Measurements from ENCODE around the gene KIAA1191. TPM values are rescaled to one million over a fixed set of nuclear protein-coding genes. Genes with fewer than 3 reads are reported as not detected.

KIAA1191 gene
- total and polyA plus RNA-seq, 2 of the 4 experiments (the other 2 are of a cell fraction) = 114 to 124 TPM

- Histone ChIP-seq H2AK9ac (replicated peaks; ENCODE audit: low read depth, low read length, poor library complexity) (no peak overlapping the region), H3K36me3 (ENCODE audit: control insufficient read depth, insufficient read depth, low read length) (peaks cover 34% of the 10 kb centered on the region), H4K8ac (ENCODE audit: low read depth in 2 of 2, low read length in 2 of 2) (no peak overlapping the region), H2AFZ (replicated peaks; ENCODE audit: low read length, poor library complexity) (no peak overlapping the region), H4K20me1 (ENCODE audit: insufficient read depth, low read length) (no peaks in the 10 kb centered on the region), H2BK20ac (ENCODE audit: low read depth, low read length) (no peak overlapping the region), H3K18ac (ENCODE audit: low read depth, low read length) (no peak overlapping the region), H3K4ac (ENCODE audit: low read depth, low read length) (no peak overlapping the region), H4K5ac (ENCODE audit: low read depth, low read length) (no peak overlapping the region), H3K27ac (ENCODE audit: insufficient read depth, low read length) (no peak overlapping the region), H3K14ac (replicated peaks; ENCODE audit: low read depth, low read length) (no peak overlapping the region), H3K56ac (ENCODE audit: extremely low read depth, insufficient read depth, low read length) (no peak overlapping the region), H3K79me1 (ENCODE audit: low read depth in 1 of 2, low read length in 2 of 2) (no peaks in the 10 kb centered on the region; a peak in 1 of 4 replicates), H3K27me3 (ENCODE audit: control insufficient read depth, insufficient read depth, low read length) (no peaks in the 10 kb centered on the region), H4K91ac (ENCODE audit: insufficient read depth, low read depth, low read length) (no peak overlapping the region), H3K4me2 (ENCODE audit: low read depth, low read length) (no peak overlapping the region), H2BK5ac (ENCODE audit: low read depth, low read length, poor library complexity, severe bottlenecking) (no peak overlapping the region), H3K9me1 (ENCODE audit: insufficient read depth, low read length) (no peaks in the 10 kb centered on the region), H3K4me1 (ENCODE audit: control insufficient read depth, insufficient read depth, low read length) (no peaks in the 10 kb centered on the region), H3K23ac (ENCODE audit: low read depth, low read length) (no peak overlapping the region), H3K4me3 (ENCODE audit: insufficient read depth, low read depth, low read length) (no peak overlapping the region), H2AK5ac (ENCODE audit: low read depth, low read length) (no peak overlapping the region), H2BK15ac (ENCODE audit: low read depth, low read length) (no peak overlapping the region), H3K9me3 (ENCODE audit: control insufficient read depth, insufficient read depth, low read length) (no peaks in the 10 kb centered on the region), H2BK120ac (ENCODE audit: low read depth, low read length) (no peak overlapping the region), H3K9ac (ENCODE audit: low read depth, low read length) (no peak overlapping the region)
- ChIA-PET CTCF (interaction anchor here (0.5 kb wide), 1 partner anchor 11 kb away, joined by 4 read pairs; no protein-coding TSS in a partner anchor), POLR2A (ENCODE audit: unreplicated experiment) (interaction anchor here (0.5 kb wide), 1 partner anchor 201 kb away, joined by 8 read pairs; no protein-coding TSS in a partner anchor)
- ATAC-seq (ENCODE audit: low read depth) (no peak), DNase-seq (no peak)
- no peak for TF ChIP-seq BHLHE40 (IDR thresholded peaks at IDR 0.05; ENCODE audit: low read depth, low read length)
- TF ChIP-seq RAD21 (IDR thresholded peaks at IDR 0.05; ENCODE audit: low read length) = no peak
- no peak for TF ChIP-seq POLR2A (IDR thresholded peaks at IDR 0.05; ENCODE audit: low read depth, low read length)
- no peak for TF ChIP-seq MAZ (IDR thresholded peaks at IDR 0.05; ENCODE audit: borderline replicate concordance, low read depth, low read length)
- no peak for TF ChIP-seq CTCF (conservative IDR thresholded peaks at IDR 0.05; ENCODE audit: low read depth, low read length)
- no peak for TF ChIP-seq MAFK (IDR thresholded peaks at IDR 0.05; ENCODE audit: low read depth, low read length)
- no peak for TF ChIP-seq ELK1 (IDR thresholded peaks at IDR 0.05; ENCODE audit: borderline replicate concordance, low read depth, low read length)
- TF ChIP-seq CHD1 (IDR thresholded peaks at IDR 0.05; ENCODE audit: low read depth, low read length) = no peak
- TF ChIP-seq MXI1 (IDR thresholded peaks at IDR 0.05; ENCODE audit: borderline replicate concordance, low read depth, low read length) = no peak
- no peak for TF ChIP-seq RCOR1 (IDR thresholded peaks at IDR 0.05; ENCODE audit: insufficient replicate concordance, low read length)
- no peak for TF ChIP-seq FOS (IDR thresholded peaks at IDR 0.05; ENCODE audit: low read depth, low read length)
- no peak for TF ChIP-seq CEBPB (IDR thresholded peaks at IDR 0.05; ENCODE audit: low read depth, low read length)
- intact Hi-C loops (cut with micrococcal nuclease) (no loop called here), in situ Hi-C loops (cut with MboI; ENCODE audit: low sequenced_read_pairs) (loop anchor here (25.0 kb wide), 1 partner anchor 606 kb away; no protein-coding TSS in a partner anchor), dilution Hi-C loops (cut with HindIII; ENCODE audit: low sequenced_read_pairs, unreplicated experiment) (no loop called here)
- BruUV-seq (replicated peaks) = no TSS peak
- WGBS, 2 experiments (ENCODE audit: extremely low coverage in 2 of 2, insufficient read length in 1 of 2) = no CpG with 5 or more reads among the region's 2 CpGs
Measured at GRCh38 chr5:176342766-176343458, 18.7 kb downstream of the KIAA1191 start.

Measured in IMR-90 (cell line).